ENCODE measurements around the gene GNB3.

The GNB3 gene

DNA sequence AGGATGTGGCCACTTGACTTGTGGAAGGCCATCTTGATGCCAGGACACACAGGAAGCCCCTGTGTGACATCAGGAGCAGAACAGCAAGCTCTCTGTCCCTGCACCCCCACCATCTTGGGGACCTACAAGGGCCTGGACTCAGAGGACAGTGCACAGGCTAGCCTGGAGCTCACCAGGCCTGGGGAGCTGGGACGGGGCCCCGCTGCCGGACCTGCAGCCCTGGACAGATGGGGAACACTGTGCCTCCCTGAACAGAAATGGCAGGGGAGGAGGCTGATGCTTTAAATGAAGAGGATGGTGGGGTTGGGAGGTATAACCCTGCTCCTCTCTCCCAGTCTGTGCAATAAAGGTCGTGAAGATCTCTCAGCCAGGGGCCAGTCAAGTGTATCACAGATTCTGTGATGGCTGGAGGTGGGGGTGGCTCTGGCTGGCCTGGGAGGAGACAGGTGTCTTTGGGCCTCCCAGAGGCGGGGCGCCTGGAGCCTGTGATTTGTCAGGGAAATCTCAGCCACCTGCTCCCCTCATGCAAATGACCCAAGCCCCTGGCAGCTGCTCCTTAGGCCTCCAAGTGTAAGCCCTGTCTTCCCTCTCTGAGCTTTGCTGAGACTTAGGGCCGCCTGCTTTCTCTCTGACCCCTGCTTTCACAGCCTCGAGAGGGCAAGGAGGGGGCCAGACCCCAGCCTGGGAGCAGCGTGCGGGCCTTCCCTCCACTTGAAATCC is 1.1 kb upstream of the GNB3 start:
- DNase-seq, result no peak

DNA sequence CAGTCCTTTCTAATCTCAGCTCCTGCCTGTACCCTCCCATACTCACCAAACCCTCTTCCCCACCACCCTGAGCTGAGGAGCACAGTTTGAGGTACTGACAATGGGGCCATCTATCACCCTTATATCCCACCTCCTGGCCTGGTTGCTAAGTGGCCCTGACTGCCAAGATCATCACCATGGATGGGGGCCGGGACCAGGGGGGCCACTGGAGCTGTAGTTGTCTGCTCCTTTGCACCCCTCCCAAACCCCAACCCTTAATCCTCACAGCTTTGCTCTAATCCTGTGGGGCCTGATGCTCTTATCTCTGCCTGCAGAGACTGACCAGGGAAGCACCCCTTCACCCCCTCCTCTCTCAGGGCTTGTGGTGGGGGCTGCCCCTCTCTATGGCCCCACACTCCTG is 395 bp upstream of the GNB3 start:
- no peak for DNase-seq

DNA sequence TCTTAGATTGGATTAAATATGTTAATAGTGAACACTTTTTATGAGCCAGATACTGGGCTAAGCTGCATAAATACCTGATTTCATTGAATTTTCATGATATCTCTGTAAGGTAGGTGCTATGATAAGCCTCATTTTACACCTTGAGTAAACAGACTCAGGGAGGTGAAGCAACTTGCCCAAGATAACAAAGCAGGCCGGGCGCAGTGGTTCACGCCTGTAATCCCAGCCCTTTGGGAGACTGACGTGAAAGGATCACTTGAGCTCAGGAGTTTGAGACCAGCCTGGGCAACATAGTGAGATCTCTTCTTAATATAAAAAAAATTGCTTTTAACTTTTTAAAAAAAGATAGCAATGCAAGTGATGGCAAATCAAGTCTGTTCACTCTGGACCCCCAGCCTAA is 1.4 kb downstream of the GNB3 start:
- no peak for DNase-seq

DNA sequence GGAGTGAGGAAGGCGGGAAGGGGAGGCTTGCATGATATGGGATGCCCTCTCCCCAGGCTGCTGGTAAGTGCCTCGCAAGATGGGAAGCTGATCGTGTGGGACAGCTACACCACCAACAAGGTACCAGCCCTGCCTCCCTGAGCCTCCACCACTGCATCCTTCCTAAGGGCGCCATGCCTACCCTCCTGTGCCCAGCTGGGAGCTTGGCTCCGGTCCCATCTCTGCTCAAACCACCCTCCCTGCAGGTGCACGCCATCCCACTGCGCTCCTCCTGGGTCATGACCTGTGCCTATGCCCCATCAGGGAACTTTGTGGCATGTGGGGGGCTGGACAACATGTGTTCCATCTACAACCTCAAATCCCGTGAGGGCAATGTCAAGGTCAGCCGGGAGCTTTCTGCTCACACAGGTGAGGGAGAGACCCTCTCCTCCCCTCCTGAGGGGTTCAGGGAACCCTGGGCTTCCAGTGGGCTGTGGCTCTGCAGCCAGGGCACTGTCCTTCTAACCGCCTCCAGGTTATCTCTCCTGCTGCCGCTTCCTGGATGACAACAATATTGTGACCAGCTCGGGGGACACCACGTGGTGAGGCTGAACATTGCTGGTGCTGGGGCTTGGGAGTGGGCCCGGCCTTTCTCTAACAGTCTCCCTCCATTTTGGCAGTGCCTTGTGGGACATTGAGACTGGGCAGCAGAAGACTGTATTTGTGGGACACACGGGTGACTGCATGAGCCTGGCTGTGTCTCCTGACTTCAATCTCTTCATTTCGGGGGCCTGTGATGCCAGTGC is 2.6 kb downstream of the GNB3 start:
- no peak for DNase-seq

DNA sequence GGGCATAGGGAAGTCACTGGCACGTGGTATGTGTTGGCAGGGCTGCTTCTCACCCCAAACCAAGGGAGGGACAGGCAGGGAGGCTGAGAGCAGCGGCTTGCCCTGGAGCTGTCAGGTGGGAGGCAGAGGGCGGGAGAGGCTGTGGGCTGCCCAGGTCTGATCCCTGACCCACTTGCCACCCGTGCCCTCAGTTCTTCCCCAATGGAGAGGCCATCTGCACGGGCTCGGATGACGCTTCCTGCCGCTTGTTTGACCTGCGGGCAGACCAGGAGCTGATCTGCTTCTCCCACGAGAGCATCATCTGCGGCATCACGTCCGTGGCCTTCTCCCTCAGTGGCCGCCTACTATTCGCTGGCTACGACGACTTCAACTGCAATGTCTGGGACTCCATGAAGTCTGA is 4.7 kb downstream of the GNB3 start:
- no peak for DNase-seq

DNA sequence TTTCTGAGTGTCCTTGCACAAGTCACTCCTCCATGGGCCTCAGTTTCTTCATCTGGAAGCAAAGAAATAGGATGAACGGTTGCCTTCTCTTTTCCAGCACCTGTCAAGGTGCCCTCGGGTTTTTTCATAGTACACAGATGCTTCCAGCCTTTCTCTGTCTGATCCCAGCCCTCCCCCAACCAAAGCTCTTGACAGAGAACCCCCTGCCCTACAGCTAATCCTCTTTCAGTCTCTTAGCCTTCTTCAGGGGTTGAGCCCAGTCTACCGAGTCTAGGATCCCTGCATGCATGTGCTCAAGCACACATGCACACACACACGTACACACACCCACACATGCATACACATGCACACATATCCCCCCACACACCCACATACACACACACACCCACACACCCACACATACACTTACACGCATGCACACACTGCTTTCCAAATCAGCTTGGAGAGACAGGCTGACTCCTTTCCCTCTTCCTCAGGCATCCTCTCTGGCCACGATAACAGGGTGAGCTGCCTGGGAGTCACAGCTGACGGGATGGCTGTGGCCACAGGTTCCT is 5.7 kb downstream of the GNB3 start:
- no peak for DNase-seq

DNA sequence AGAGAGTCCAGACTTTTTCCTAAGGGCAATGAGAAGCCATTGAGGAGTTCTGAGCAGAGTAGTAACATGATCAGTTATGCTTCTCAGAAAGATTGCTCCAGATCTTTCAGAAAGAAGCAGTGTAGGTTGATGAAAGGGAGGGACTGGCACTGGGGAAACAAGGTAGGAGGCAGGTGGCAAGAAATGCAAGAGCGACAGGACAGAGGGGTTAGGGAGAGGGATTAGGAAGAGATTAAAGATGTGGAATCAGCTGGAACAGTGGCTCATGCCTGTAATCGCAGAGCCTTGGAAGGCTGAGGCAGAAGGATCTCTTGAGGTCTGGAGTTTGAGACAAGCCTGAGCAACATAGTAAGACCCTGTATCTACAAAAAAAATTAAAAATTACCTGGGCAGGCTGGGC is 7.0 kb downstream of the GNB3 start:
- no peak for DNase-seq

DNA sequence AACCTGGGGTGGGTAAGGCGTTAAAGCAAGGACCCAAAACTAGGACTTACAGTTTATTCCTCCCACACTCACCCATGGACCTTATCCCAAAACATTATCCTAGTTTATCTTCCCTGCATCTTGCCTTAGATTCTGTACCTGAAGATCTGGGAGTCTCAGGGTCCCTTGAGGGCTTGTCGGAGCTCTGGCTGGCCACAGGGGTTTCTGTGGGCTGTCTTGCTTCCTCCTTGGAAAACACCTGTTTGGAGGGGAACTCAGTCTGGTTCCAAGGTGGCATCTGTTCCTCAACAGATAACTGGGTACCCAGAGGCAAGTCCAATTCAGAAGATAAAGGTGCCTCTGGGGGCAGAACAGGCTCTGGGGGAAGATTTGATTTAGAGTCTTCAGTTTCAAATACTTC is 8.7 kb downstream of the GNB3 start:
- DNase-seq, result no peak

DNA sequence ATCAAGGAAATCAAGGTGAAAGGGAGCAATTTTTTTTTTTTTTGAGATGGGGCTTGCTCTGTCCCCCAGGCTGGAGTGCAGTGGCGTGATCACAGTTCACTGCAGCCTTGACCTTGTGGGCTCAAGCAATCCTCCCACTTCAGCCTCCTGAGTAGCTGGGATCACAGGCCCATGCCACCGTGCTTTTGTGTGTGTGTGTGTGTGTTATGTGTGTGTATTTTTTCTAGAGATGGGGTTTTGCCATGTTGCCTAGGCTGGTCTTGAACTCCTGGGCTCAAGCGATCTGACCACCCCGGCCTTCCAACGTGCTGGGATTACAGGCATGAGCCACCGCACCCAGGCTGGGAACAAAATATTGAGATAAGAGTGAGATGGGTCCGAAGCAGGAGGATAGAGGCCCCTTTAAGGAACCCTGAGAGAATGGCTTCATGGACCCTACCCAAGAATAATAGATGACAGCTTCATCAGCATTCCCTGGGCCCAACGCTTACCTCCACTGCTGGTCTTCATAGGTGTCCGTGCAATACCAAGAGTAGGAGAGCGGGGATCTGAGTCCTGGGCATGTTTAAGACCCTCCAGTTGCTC is 9.3 kb downstream of the GNB3 start:
- DNase-seq, result no peak

DNA sequence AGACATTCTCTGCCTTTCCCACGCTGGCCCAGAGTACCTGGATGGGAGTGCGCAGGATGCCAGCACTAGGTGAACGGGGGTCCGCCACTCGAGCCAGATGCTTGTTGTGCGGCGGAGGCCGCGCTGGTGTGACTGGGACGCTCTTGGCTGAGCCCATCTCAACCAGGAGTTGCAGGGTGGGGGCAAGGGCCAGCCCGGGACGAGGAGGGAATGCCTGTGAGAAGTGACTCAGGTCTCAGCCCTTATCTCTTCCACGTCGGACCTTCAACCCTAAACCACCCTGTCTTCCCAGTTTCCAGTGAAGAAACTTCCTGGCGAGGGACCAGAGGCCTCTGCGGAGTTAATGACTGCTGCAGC is 10.0 kb downstream of the GNB3 start:
- DNase-seq, result no peak

DNA sequence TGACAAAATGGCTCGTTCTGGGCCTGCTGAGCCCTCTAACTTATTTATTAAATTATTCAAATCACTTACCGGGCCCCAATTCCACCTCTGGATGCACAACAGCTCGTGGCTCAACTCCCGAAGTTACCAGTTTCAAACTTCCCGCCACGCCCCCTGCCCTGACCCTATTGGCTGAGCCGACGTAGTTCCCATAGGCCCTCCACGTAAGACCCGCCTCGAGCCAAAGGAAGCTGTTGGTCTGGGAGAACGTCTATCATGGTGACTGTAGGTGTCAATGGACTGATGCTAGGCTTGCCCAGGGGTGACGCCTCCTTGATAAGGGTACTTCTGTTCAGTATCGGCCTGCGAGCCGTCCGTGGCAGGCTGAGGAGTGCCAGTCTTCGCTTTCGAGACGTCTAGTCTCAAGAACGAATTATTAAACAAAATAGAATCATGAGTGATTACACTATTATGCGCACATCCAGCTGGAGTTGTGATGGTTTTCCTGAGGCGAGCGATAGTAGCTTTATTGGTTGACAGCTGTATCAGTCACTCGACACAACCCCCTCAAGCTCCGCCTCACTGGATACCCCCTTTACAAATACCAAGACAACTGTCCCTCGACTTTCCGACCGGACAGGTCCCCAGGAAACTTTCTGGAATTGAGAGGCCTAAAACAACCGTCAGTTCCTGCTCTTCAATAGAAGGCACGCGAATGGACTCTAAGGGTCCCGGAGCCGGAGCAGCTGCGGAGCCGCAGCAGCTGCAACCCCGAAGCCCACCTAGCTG is 10.6 kb downstream of the GNB3 start, which contains the start of gene CDCA3:
Gene CDCA3 (minus strand): TSS at position 134 of the 768 bp plus-strand sequence. CDS start 334 bp downstream, outside the sequence.
- DNase-seq, result no peak

DNA sequence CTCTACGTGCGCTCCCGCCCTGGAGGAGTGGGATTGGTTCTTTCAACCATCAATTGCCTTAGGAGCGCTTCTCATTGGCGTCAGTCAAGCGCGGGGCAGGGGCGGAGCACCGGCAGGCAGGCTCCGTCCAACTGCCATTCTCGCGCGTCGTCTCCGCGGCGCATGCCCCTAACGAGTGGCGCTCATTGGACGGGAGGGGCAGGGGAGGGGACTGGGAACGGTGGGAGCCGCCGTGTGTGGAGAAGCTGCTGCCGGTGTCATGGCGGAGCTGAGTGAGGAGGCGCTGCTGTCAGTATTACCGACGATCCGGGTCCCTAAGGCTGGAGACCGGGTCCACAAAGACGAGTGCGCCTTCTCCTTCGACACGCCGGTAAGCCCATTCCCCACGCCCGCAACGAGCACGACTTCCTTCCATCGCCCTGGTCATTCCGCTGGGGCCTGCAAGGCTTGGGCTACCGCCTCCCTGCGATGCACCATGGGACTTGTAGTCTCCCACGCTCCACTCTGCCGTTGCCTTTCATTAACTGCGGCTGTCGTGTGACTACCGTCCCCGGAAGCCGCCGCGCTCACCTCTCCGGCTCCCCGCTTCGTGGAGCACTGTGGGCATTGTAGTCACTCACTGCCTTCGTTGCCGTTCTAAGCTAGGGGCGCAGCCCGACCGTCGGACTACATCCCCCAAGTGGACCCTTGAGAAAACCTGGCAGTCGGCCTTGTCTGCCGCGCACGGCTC is 11.4 kb downstream of the GNB3 start, which contains the start of gene USP5:
Gene USP5 (plus strand): TSS at position 230 of the 730 bp plus-strand sequence. CDS start 30 bp downstream, at position 260.
- peak; percentile 86 for DNase-seq

DNA sequence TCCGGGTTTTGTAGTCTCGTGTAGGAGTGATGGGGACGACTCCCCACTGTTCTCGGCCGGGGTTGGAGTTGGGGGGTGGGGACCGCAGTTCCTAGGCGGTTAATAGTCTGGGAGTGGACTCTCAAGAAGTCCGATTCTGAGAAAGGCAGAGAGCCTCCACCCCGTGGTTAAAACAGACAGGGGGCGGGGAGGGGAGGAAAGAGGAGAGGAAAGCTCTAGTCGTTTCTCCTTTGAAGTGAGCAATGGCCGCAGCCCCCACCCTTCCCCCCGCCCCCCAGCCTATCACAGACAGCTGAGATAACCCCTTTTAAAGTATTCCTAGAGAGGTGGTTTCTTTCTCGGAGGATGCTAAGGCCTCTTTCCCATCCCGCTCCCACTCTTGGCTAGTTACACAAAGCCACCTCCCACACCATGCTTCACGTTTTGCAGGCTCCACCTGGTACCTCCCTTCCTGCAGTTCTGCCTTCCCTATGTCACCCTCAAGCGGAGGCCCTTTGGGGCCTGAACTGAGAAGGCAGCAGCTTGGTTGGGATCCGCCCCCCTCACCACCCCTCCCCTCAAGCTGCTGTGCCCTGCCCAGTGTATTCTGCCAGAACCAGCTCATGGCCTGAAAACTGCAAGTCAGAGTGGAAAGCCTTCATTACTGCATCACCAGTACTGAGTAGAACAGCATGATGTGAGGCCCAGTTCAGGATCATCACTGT is 12.1 kb downstream of the GNB3 start:
- no peak for DNase-seq

DNA sequence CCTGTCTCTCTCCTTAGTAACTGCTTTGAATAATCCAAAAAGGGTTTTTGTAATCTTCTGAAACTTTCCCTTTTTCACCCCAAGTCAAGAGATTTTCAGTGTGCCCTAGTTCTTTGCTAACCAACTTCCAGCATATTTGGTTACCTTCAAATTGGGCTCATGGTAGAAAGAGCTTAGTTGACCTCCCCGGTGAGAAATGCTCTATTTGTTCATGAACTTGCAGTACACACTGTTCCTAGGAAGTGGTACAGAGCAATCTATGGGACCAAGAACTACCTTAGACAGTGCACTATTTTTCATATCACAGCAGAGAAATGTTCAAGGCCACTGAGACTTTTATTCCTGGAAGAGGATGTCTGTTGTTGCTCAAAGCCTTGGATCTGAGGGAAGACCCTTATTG is 12.9 kb downstream of the GNB3 start:
- DNase-seq, result no peak

DNA sequence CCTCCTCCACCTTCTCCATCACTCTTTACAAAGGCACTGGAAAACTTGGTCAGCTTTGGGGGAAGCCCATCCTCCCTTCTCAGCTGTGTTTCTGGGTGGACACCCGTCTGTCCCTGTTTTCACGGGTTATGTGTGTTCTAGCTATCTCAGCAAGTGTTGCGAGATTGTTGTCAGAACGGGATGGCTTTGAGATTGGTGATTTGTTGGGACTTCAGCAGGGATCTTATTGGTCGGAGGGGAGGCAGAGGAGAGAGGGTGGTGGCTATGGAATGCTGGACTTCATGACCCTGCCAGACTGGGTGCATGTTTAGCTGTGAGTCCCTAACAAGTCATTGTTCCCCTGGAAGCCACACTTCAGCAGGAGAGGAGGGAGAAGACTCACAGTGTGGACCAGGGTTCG is 13.3 kb downstream of the GNB3 start:
- DNase-seq, result no peak

DNA sequence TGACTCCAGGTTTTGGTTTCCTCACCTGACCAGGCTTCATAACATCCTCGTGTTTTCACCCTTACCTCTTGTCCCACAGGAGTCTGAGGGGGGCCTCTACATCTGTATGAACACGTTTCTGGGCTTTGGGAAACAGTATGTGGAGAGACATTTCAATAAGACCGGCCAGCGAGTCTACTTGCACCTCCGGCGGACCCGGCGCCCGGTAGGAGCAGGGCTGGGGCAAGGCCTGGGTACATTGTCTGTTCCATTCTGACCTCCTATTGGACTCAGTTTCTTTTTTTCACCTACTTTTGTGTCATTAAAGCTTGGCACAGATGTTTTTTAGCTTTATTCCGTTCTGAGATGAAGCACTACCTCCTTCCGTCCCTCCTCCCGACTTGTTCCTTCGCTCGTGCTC is 14.6 kb downstream of the GNB3 start:
- DNase-seq, result no peak

DNA sequence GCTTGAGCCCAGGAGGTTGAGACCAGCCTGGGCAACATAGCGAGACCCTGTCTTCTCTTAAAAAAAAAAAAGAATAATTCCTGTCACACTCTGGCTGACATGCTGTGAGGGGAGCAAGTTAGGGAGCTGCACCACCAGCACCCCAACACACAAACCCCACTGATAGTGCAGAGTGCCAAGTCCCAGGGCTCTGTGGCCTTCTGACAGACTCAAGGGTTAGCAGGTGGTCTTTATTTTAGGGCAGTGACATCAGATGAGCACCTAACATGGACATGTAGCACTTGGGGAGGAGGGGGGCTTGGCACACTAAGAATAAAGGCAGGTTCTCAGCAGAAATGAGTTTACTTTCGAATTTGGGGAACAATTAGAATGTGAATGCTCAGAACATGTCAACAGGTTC is 18.1 kb downstream of the GNB3 start:
- DNase-seq, result no peak

DNA sequence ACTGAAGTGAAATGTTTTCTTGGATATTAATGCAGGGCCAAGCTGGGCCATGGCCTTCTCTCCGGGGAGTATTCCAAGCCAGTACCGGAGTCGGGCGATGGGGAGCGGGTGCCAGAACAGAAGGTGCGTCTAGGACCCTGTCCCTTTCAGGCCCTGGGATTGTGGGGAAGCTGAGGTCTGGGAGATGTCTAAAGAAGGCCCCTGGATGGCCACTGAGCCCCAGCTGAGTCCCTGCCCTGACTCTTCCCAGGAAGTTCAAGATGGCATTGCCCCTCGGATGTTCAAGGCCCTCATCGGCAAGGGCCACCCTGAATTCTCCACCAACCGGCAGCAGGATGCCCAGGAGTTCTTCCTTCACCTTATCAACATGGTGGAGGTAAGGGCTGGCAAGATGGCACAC is 19.4 kb downstream of the GNB3 start:
- DNase-seq, result no peak

DNA sequence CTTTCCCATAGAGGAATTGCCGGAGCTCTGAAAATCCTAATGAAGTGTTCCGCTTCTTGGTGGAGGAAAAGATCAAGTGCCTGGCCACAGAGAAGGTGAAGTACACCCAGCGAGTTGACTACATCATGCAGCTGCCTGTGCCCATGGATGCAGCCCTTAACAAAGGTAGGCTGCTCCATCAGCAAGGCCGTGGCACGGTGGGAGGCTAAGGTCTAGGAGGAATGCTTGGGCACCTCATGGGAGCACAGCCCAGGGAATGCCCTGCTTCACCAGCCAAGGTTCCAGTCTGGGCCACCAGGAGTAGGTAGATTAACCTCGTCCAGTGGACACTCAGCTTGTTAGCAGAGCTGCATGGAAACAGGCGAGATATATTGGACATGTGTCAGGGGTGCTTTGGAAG is 20.2 kb downstream of the GNB3 start:
- no peak for DNase-seq

DNA sequence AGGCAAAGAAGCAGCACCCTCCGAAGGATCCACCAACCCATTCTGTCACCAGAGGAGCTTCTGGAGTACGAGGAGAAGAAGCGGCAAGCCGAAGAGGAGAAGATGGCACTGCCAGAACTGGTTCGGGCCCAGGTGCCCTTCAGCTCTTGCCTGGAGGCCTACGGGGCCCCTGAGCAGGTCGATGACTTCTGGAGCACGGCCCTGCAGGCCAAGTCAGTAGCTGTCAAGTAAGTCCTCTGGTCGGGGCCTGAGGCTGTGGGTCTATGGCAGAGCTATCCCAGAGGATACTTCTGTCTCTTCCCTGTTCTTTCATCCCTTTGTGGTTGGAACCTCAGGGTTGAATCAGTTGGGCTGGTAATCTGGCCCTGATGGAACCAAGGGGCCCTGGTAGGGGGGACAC is 20.7 kb downstream of the GNB3 start:
- DNase-seq, result no peak

DNA sequence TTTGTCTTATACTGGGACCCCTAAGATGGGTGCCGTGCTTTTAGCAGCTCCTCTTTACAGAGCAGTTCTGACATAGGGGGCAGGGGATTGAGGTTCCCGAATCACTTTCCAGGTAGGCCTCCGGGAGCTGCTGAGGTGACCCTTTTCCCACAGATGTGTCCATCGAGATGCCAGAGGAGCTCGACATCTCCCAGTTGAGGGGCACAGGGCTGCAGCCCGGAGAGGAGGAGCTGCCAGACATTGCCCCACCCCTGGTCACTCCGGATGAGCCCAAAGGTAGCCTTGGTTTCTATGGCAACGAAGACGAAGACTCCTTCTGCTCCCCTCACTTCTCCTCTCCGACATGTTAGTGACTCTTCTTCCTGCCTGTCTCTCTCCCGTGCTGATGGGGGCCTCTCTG is 22.3 kb downstream of the GNB3 start:
- DNase-seq, result no peak
